Loucy (cell line): ENCODE results near the gene SORCS2.

Experiments used
- H2AFZ ChIP-seq: fragments of 200-600 bp; sonication (generic); 2 replicates; pipeline ENCODE4 v1.6.0; 2016; ENCODE audit warnings: antibody characterized with exemption, mild to moderate bottlenecking, low read length, moderate library complexity
- H3F3A ChIP-seq: fragments of 200-600 bp; 2 replicates; pipeline ENCODE4 v1.6.0; 2016; ENCODE audit warnings: antibody characterized with exemption, low read depth, mild to moderate bottlenecking
- H3K27me3 ChIP-seq: fragments of 200-600 bp; sonication (generic); 2 replicates; pipeline ENCODE4 v1.6.1; 2014; ENCODE audit warnings: low read length, mild to moderate bottlenecking; ENCODE audit not compliant: insufficient read depth, poor library complexity, severe bottlenecking
- H3K36me3 ChIP-seq: fragments of 200-600 bp; sonication (generic); 2 replicates; pipeline ENCODE4 v1.6.1; 2016; ENCODE audit warnings: low read length; ENCODE audit not compliant: insufficient read depth
- H3K4me1 ChIP-seq: fragments of 200-600 bp; sonication (generic); 2 replicates; pipeline ENCODE4 v1.5.1; 2014; ENCODE audit warnings: low read length, mild to moderate bottlenecking; ENCODE audit not compliant: insufficient read depth, poor library complexity, severe bottlenecking
- H3K4me2 ChIP-seq: fragments of 200-600 bp; sonication (generic); 2 replicates; pipeline ENCODE4 v1.6.0; 2014; ENCODE audit warnings: antibody characterized with exemption, low read length, low read depth, mild to moderate bottlenecking; ENCODE audit not compliant: poor library complexity, severe bottlenecking
- H3K4me3 ChIP-seq: fragments of 200-600 bp; sonication (generic); 2 replicates; pipeline ENCODE4 v1.5.1; 2014; ENCODE audit warnings: low read length, mild to moderate bottlenecking, mixed read lengths; ENCODE audit not compliant: poor library complexity, severe bottlenecking
- H3K79me2 ChIP-seq: fragments of 200-600 bp; sonication (generic); 2 replicates; pipeline ENCODE4 v1.6.1; 2014; ENCODE audit warnings: low read length; ENCODE audit not compliant: insufficient read depth
- H3K9ac ChIP-seq: fragments of 200-600 bp; sonication (generic); 2 replicates; pipeline ENCODE4 v1.6.0; 2014; ENCODE audit warnings: mild to moderate bottlenecking, low read depth, low read length, moderate library complexity; ENCODE audit not compliant: poor library complexity, severe bottlenecking
- H3K9me2 ChIP-seq: fragments of 200-600 bp; sonication (generic); replicated peaks from 2 replicates; pipeline ENCODE4 v1.6.1; 2016; ENCODE audit warnings: low read depth, low read length, mixed read lengths
- H3K9me3 ChIP-seq: fragments of 200-600 bp; sonication (generic); 2 replicates; pipeline ENCODE4 v1.6.1; 2014; ENCODE audit warnings: mild to moderate bottlenecking, antibody characterized with exemption, low read length, low read depth; ENCODE audit not compliant: insufficient read depth
- H4K20me1 ChIP-seq: fragments of 200-600 bp; sonication (generic); 2 replicates; pipeline ENCODE4 v1.6.0; 2014; ENCODE audit warnings: antibody characterized with exemption, low read length, mild to moderate bottlenecking; ENCODE audit not compliant: insufficient read depth, poor library complexity, severe bottlenecking
- EZH2phosphoT487 ChIP-seq: fragments of 200-600 bp; IDR thresholded peaks from 2 replicates; pipeline ENCODE4 v1.6.1; 2018; ENCODE audit warnings: antibody characterized with exemption, mild to moderate bottlenecking, moderate library complexity, borderline replicate concordance
- TF ChIP-seq, protein P1 (sequence below): fragments of 200-600 bp; sonication (generic); conservative IDR thresholded peaks from 2 replicates; pipeline ENCODE4 v1.5.1; 2014; ENCODE audit warnings: mild to moderate bottlenecking, antibody characterized with exemption, low read length

SORCS2 gene

DNA sequence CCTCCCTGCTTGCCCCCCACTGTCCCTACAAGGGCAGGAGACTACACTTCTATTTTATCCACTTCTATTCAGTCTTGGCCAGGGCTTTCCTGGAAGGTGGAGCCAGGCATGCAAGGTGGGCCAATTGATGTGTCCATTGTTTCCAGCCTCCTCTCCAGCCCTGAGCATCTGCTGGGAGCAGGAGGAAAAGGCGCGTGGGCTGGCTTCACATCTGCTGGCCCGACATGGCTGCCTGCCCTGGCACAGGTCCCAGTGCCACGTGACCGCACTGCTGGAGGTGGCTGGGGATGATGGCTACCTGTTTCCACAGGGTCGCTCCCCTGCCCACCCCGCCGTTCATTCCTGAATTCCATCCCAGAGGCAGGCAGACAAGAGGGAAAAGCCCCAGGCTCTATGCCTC is 499.6 kb downstream of the SORCS2 start:
- H3K9ac ChIP-seq, result no peak overlapping the region
- H3K4me1 ChIP-seq, result no peaks in the 10 kb centered on the region
- TF ChIP-seq, protein P1, sequence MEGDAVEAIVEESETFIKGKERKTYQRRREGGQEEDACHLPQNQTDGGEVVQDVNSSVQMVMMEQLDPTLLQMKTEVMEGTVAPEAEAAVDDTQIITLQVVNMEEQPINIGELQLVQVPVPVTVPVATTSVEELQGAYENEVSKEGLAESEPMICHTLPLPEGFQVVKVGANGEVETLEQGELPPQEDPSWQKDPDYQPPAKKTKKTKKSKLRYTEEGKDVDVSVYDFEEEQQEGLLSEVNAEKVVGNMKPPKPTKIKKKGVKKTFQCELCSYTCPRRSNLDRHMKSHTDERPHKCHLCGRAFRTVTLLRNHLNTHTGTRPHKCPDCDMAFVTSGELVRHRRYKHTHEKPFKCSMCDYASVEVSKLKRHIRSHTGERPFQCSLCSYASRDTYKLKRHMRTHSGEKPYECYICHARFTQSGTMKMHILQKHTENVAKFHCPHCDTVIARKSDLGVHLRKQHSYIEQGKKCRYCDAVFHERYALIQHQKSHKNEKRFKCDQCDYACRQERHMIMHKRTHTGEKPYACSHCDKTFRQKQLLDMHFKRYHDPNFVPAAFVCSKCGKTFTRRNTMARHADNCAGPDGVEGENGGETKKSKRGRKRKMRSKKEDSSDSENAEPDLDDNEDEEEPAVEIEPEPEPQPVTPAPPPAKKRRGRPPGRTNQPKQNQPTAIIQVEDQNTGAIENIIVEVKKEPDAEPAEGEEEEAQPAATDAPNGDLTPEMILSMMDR, result no peak
- TF ChIP-seq EZH2phosphoT487, result no peak
- H3K4me2 ChIP-seq, result no peak overlapping the region
- no peaks in the 10 kb centered on the region for H4K20me1 ChIP-seq
- no peak overlapping the region for H3K4me3 ChIP-seq
- H3K9me3 ChIP-seq, result peaks cover 16% of the 10 kb centered on the region; the same call in 1 of the 2 replicates
- H3K27me3 ChIP-seq, result no peaks in the 10 kb centered on the region
- H3K36me3 ChIP-seq, result no peaks in the 10 kb centered on the region
- no peaks in the 10 kb centered on the region for H3K9me2 ChIP-seq
- no peaks in the 10 kb centered on the region for H3K79me2 ChIP-seq
- H3F3A ChIP-seq, result no peaks in the 10 kb centered on the region
- H2AFZ ChIP-seq, result no peak overlapping the region

DNA sequence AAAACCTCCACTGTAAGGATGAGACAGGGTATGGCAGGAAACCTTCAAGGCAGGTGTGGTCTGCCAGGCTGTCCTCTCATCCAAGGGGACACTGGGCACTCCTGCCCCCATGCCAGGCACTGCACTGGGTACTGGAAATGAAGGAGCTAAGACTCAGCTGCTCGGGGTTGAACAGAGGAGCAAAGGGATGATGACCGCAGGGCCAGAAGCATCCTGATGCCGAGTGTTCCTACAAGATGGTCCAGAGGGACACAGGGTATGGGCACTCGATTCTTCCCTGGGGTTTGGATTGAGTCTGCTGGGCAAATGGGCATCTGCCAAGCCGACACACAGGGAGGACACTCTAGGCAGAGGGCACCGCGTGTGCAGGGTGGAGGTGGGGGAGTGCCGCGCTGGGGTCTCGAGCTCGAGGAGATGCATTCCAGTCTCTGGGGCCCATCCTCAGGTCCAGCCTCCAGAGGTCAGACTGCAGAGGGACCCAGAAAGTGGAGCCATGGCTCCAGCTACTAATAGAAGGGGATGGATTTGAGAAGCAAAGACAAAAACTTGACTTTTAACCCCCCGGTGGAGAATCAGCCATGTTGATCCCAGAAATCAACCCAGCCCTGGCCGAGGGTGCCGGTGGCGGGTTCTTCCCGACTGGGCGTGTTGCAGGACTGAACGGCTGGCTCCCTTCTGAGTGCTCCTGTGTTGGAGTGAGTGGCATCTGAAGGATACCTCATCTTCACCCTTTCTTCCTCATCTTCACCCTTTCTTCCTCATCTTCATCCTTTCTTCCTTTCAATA is 500.3 kb downstream of the SORCS2 start:
- H4K20me1 ChIP-seq, result no peaks in the 10 kb centered on the region
- no peaks in the 10 kb centered on the region for H3K4me1 ChIP-seq
- H3K9ac ChIP-seq, result no peak overlapping the region
- no peaks in the 10 kb centered on the region for H3K79me2 ChIP-seq
- no peaks in the 10 kb centered on the region for H3K27me3 ChIP-seq
- no peak overlapping the region for H3K4me3 ChIP-seq
- H3K36me3 ChIP-seq, result no peaks in the 10 kb centered on the region
- TF ChIP-seq EZH2phosphoT487, result no peak
- TF ChIP-seq, protein P1, result no peak
- no peaks in the 10 kb centered on the region for H3K9me2 ChIP-seq
- no peaks in the 10 kb centered on the region for H3F3A ChIP-seq
- H2AFZ ChIP-seq, result no peak overlapping the region
- no peak overlapping the region for H3K4me2 ChIP-seq
- peaks cover 12% of the 10 kb centered on the region; the same call in 1 of the 2 replicates for H3K9me3 ChIP-seq

- H3K79me2 ChIP-seq, result no peaks in the 10 kb centered on the region
- H3K4me1 ChIP-seq, result no peaks in the 10 kb centered on the region
- H3K9me2 ChIP-seq, result no peaks in the 10 kb centered on the region
- no peak for TF ChIP-seq EZH2phosphoT487
- TF ChIP-seq, protein P1, result no peak
- no peaks in the 10 kb centered on the region for H3F3A ChIP-seq
- H3K36me3 ChIP-seq, result no peaks in the 10 kb centered on the region
- H3K4me3 ChIP-seq, result no peak overlapping the region
- peaks cover 10% of the 10 kb centered on the region; the same call in 1 of the 2 replicates for H3K9me3 ChIP-seq
- H3K4me2 ChIP-seq, result no peak overlapping the region
- no peaks in the 10 kb centered on the region for H4K20me1 ChIP-seq
- no peaks in the 10 kb centered on the region for H3K27me3 ChIP-seq
- H3K9ac ChIP-seq, result no peak overlapping the region
- H2AFZ ChIP-seq, result no peak overlapping the region
Observed at GRCh38 chr4:7693237-7693608, 500.9 kb downstream of the SORCS2 start.
